Trophoblast cell (in vitro differentiated cells and primary cell): ENCODE data around the gene CHAT.

ENCODE experiments used
- DNase-seq, 2 donors: peaks; one replicate each; pipeline ENCODE4 v3.0.0-alpha.2; 2016
- H2AFZ ChIP-seq: 2 replicates; pipeline ENCODE4 v1.6.1; 2013; ENCODE audit warnings: low read length, moderate library complexity, mild to moderate bottlenecking; ENCODE audit not compliant: insufficient read depth, poor library complexity
- H2AK5ac ChIP-seq: 2 replicates; pipeline ENCODE4 v1.6.1; 2013; ENCODE audit warnings: mild to moderate bottlenecking, low read length
- H2BK120ac ChIP-seq: 2 replicates; pipeline ENCODE4 v1.6.1; 2013; ENCODE audit warnings: low read length, mild to moderate bottlenecking, moderate library complexity; ENCODE audit not compliant: insufficient read depth, poor library complexity
- H2BK12ac ChIP-seq: 2 replicates; pipeline ENCODE4 v1.6.1; 2013; ENCODE audit warnings: mild to moderate bottlenecking, low read length, moderate library complexity
- H2BK5ac ChIP-seq: 2 replicates; pipeline ENCODE4 v1.6.1; 2013; ENCODE audit warnings: low read length, low read depth, moderate library complexity, mild to moderate bottlenecking; ENCODE audit not compliant: poor library complexity
- H3K14ac ChIP-seq: 2 replicates; pipeline ENCODE4 v1.6.1; 2013; ENCODE audit warnings: mild to moderate bottlenecking, low read length
- H3K18ac ChIP-seq: 2 replicates; pipeline ENCODE4 v1.6.1; 2013; ENCODE audit warnings: mild to moderate bottlenecking, low read length
- H3K23ac ChIP-seq: 2 replicates; pipeline ENCODE4 v1.6.1; 2013; ENCODE audit warnings: low read length
- H3K27ac ChIP-seq: 2 replicates; pipeline ENCODE4 v1.5.1; 2013; ENCODE audit warnings: low read depth, mild to moderate bottlenecking, inconsistent platforms, low read length, moderate library complexity
- H3K27me3 ChIP-seq: 2 replicates; pipeline ENCODE4 v1.6.1; 2013; ENCODE audit warnings: inconsistent platforms, mild to moderate bottlenecking, low read length, moderate library complexity; ENCODE audit not compliant: insufficient read depth
- H3K36me3 ChIP-seq, 2 experiments: 1 replicate in 1 of 2; 2 replicates in 1 of 2; pipeline ENCODE4 v1.6.1; 2013; ENCODE audit warnings: low read length in 2 of 2, mild to moderate bottlenecking in 2 of 2, moderate library complexity in 1 of 2; ENCODE audit not compliant: insufficient read depth in 2 of 2, control insufficient read depth in 1 of 2
- H3K4ac ChIP-seq: 2 replicates; pipeline ENCODE4 v1.6.1; 2013; ENCODE audit warnings: low read depth, mild to moderate bottlenecking, low read length, moderate library complexity
- H3K4me1 ChIP-seq, 2 experiments: 1 replicate in 1 of 2; 2 replicates in 1 of 2; pipeline ENCODE4 v1.6.1; 2013; ENCODE audit warnings: low read length in 2 of 2, mild to moderate bottlenecking in 2 of 2, moderate library complexity in 1 of 2; ENCODE audit not compliant: insufficient read depth in 2 of 2, control insufficient read depth in 1 of 2
- H3K4me2 ChIP-seq: 2 replicates; pipeline ENCODE4 v1.6.1; 2013; ENCODE audit warnings: inconsistent platforms, mild to moderate bottlenecking, low read length, moderate library complexity
- H3K4me3 ChIP-seq: 2 replicates; pipeline ENCODE4 v1.5.1; 2013; ENCODE audit warnings: mild to moderate bottlenecking, low read depth, low read length, inconsistent platforms
- H3K79me1 ChIP-seq: one replicate; pipeline ENCODE4 v1.6.1; 2013; ENCODE audit warnings: low read length
- H3K79me2 ChIP-seq: 2 replicates; pipeline ENCODE4 v1.6.1; 2013; ENCODE audit warnings: low read length, mild to moderate bottlenecking; ENCODE audit not compliant: control insufficient read depth, insufficient read depth, poor library complexity
- H3K9ac ChIP-seq: 2 replicates; pipeline ENCODE4 v1.6.1; 2013; ENCODE audit warnings: mild to moderate bottlenecking, low read length
- H3K9me3 ChIP-seq: 2 replicates; pipeline ENCODE4 v1.6.1; 2013; ENCODE audit warnings: low read depth, mild to moderate bottlenecking, control low read depth, inconsistent platforms, low read length; ENCODE audit not compliant: insufficient read depth
- H4K12ac ChIP-seq: 2 replicates; pipeline ENCODE4 v1.6.1; 2013; ENCODE audit warnings: low read depth, mild to moderate bottlenecking, low read length, moderate library complexity
- H4K8ac ChIP-seq: 2 replicates; pipeline ENCODE4 v1.6.1; 2013; ENCODE audit warnings: low read depth, mild to moderate bottlenecking, low read length, moderate library complexity
- H4K91ac ChIP-seq: one replicate; pipeline ENCODE4 v1.6.1; 2013; ENCODE audit warnings: low read depth, mild to moderate bottlenecking, low read length, moderate library complexity
- WGBS: extraction: QIAGEN DNeasy Blood & Tissue Kit; methylation state at CpG from one replicate; pipeline ENCODE4 v1.1.7; 2013; ENCODE audit warnings: missing lambda C conversion rate; ENCODE audit not compliant: insufficient read length, insufficient coverage; ENCODE audit errors: extremely low coverage; 5-methylcytosine and 5-hydroxymethylcytosine counted together

Gene CHAT

GRCh38 chr10:49608166-49609005 is 5.5 kb upstream of the CHAT start:
- WGBS = no CpG with 5 or more reads among the region's 14 CpGs

GRCh38 chr10:49609006-49609282 is 4.9 kb upstream of the CHAT start:
- no peaks in the 10 kb centered on the region for H3K79me1 ChIP-seq
- no peak overlapping the region for H4K12ac ChIP-seq
- H3K4me2 ChIP-seq = peak overlapping the region; percentile 77
- H3K14ac ChIP-seq = no peak overlapping the region
- no peak overlapping the region for H2AK5ac ChIP-seq
- H4K8ac ChIP-seq = no peak overlapping the region
- H2BK5ac ChIP-seq = no peak overlapping the region
- H3K27me3 ChIP-seq = peaks cover 68% of the 10 kb centered on the region
- no peak overlapping the region for H3K23ac ChIP-seq
- no peak overlapping the region for H3K4ac ChIP-seq
- peaks cover 0 to 16% of the 10 kb centered on the region in 2 experiments for H3K4me1 ChIP-seq
- no peak overlapping the region for H3K18ac ChIP-seq
- H2BK12ac ChIP-seq = no peak overlapping the region
- H3K9ac ChIP-seq = no peak overlapping the region
- no CpG with 5 or more reads among the region's 19 CpGs for WGBS
- no peak overlapping the region for H2BK120ac ChIP-seq
- no peak overlapping the region for H4K91ac ChIP-seq
- peaks cover 27% of the 10 kb centered on the region for H3K9me3 ChIP-seq
- no peak for DNase-seq
- no peaks in the 10 kb centered on the region for H3K79me2 ChIP-seq
- H3K27ac ChIP-seq = no peak overlapping the region
- peak overlapping the region; percentile 1 for H3K4me3 ChIP-seq
- no peak overlapping the region for H2AFZ ChIP-seq
- H3K36me3 ChIP-seq = no peaks in the 10 kb centered on the region

More at GRCh38 chr10:49608166-49609005, 5.5 kb upstream of the CHAT start:
- Histone ChIP-seq H3K4me1 (peaks cover 0 to 16% of the 10 kb centered on the region in 2 experiments), H3K27ac (no peak overlapping the region), H4K91ac (no peak overlapping the region), H3K4me3 (no peak overlapping the region), H3K79me1 (no peaks in the 10 kb centered on the region), H2AFZ (no peak overlapping the region), H3K4ac (no peak overlapping the region), H3K23ac (no peak overlapping the region), H2BK12ac (no peak overlapping the region), H4K12ac (no peak overlapping the region), H3K79me2 (no peaks in the 10 kb centered on the region), H2BK5ac (no peak overlapping the region), H4K8ac (no peak overlapping the region), H2AK5ac (no peak overlapping the region), H2BK120ac (no peak overlapping the region), H3K18ac (no peak overlapping the region), H3K4me2 (no peak overlapping the region), H3K9ac (no peak overlapping the region), H3K36me3 (no peaks in the 10 kb centered on the region), H3K27me3 (peaks cover 63% of the 10 kb centered on the region), H3K14ac (no peak overlapping the region), H3K9me3 (peaks cover 27% of the 10 kb centered on the region)
- DNase-seq = no peak

- H3K79me2 ChIP-seq = no peaks in the 10 kb centered on the region
- H2AFZ ChIP-seq = no peak overlapping the region
- no peak overlapping the region for H4K91ac ChIP-seq
- no peak overlapping the region for H3K14ac ChIP-seq
- no peaks in the 10 kb centered on the region for H3K79me1 ChIP-seq
- peaks cover 72% of the 10 kb centered on the region for H3K27me3 ChIP-seq
- no peak overlapping the region for H3K9ac ChIP-seq
- no peak overlapping the region for H4K8ac ChIP-seq
- H2BK12ac ChIP-seq = no peak overlapping the region
- H3K4me1 ChIP-seq = peaks cover 0 to 16% of the 10 kb centered on the region in 2 experiments
- H3K27ac ChIP-seq = no peak overlapping the region
- H4K12ac ChIP-seq = no peak overlapping the region
- no peak overlapping the region for H2BK120ac ChIP-seq
- H3K4me2 ChIP-seq = peak overlapping the region; percentile 77
- no CpG with 5 or more reads among the region's 62 CpGs for WGBS
- no peak overlapping the region for H3K23ac ChIP-seq
- peaks cover 27% of the 10 kb centered on the region for H3K9me3 ChIP-seq
- no peaks in the 10 kb centered on the region for H3K36me3 ChIP-seq
- DNase-seq = no peak
- H3K4me3 ChIP-seq = peak overlapping the region; percentile 54
- H3K4ac ChIP-seq = no peak overlapping the region
- H2BK5ac ChIP-seq = no peak overlapping the region
- no peak overlapping the region for H3K18ac ChIP-seq
- H2AK5ac ChIP-seq = no peak overlapping the region
Measured at GRCh38 chr10:49609283-49610113, 4.3 kb upstream of the CHAT start.

GRCh38 chr10:49610114-49610457 is 3.8 kb upstream of the CHAT start, which contains the start of gene SLC18A3:
TSS of gene SLC18A3 (plus strand) at chr10:49610310. CDS start at chr10:49610741, 431 bp downstream.
- Histone ChIP-seq H3K36me3 (no peaks in the 10 kb centered on the region), H3K14ac (no peak within 1 kb of the TSS), H3K4me2 (peak within 1 kb of the TSS; percentile 77), H2BK5ac (no peak within 1 kb of the TSS), H4K12ac (no peak within 1 kb of the TSS), H3K23ac (no peak within 1 kb of the TSS), H3K4me3 (peak within 1 kb of the TSS; percentile 59), H3K9me3 (peaks cover 27% of the 10 kb centered on the region), H2AFZ (peak within 1 kb of the TSS; percentile 9), H3K18ac (no peak within 1 kb of the TSS), H2BK12ac (no peak within 1 kb of the TSS), H3K27ac (no peak within 1 kb of the TSS), H3K27me3 (peaks cover 75% of the 10 kb centered on the region), H4K91ac (no peak within 1 kb of the TSS), H2AK5ac (no peak within 1 kb of the TSS), H3K9ac (no peak within 1 kb of the TSS), H2BK120ac (no peak within 1 kb of the TSS), H3K4me1 (peaks cover 0 to 16% of the 10 kb centered on the region in 2 experiments), H3K4ac (no peak within 1 kb of the TSS), H3K79me2 (no peaks in the 10 kb centered on the region), H3K79me1 (no peaks in the 10 kb centered on the region), H4K8ac (no peak within 1 kb of the TSS)
- DNase-seq = no peak
- WGBS = no CpG with 5 or more reads among the region's 43 CpGs
